ENCODE data around the gene HMCN2. TPM values are rescaled to one million over a fixed set of nuclear protein-coding genes. Genes with fewer than 3 reads are reported as not detected.

Gene HMCN2
- total RNA-seq, 1 donor from 2014 or later, result 0.15 TPM

GRCh38 chr9:130271473-130271872 lies 5.9 kb downstream of the HMCN2 start:
- DNase-seq (ENCODE audit: low spot score), result no peak
- Histone ChIP-seq H3K4me3 (no peak overlapping the region), H2AFZ (replicated peaks) (no peak overlapping the region), H3K79me2 (ENCODE audit: low read depth) (no peaks in the 10 kb centered on the region), H3K9ac (no peak overlapping the region), H3K4me1 (peaks cover 6% of the 10 kb centered on the region), H3K27me3 (peaks cover 18% of the 10 kb centered on the region), H3K36me3 (no peaks in the 10 kb centered on the region), H4K20me1 (ENCODE audit: low read depth) (no peaks in the 10 kb centered on the region), H3F3A (ENCODE audit: low read depth) (peaks cover 26% of the 10 kb centered on the region), H3K27ac (no peak overlapping the region), H3K4me2 (no peak overlapping the region), H3K9me3 (ENCODE audit: low read depth) (no peaks in the 10 kb centered on the region)
- H3K4me3 Mint-ChIP-seq, result no peak overlapping the region
- H3K36me3 Mint-ChIP-seq, result no peaks in the 10 kb centered on the region
- H3K9me3 Mint-ChIP-seq, result no peaks in the 10 kb centered on the region
- TF ChIP-seq CTCF (IDR thresholded peaks at IDR 0.05), result no peak
- TF ChIP-seq EZH2phosphoT487 (IDR thresholded peaks at IDR 0.05), result no peak
- no peak for TF ChIP-seq EZH2 (IDR thresholded peaks at IDR 0.05)
- peaks cover 8% of the 10 kb centered on the region for H3K4me1 Mint-ChIP-seq
- H3K27me3 Mint-ChIP-seq (ENCODE audit: insufficient read depth, low read depth), result peaks cover 18% of the 10 kb centered on the region
- H3K27ac Mint-ChIP-seq, result no peak overlapping the region

GRCh38 chr9:130275156-130275555 lies 9.6 kb downstream of the HMCN2 start:
- no peaks in the 10 kb centered on the region for H3K9me3 ChIP-seq (ENCODE audit: low read depth)
- H3K27ac Mint-ChIP-seq, result no peak overlapping the region
- H3K4me1 Mint-ChIP-seq, result no peaks in the 10 kb centered on the region

GRCh38 chr9:130276121-130276520 lies 10.6 kb downstream of the HMCN2 start:
- H3K27ac Mint-ChIP-seq, result no peak overlapping the region
- H3K27me3 Mint-ChIP-seq (ENCODE audit: insufficient read depth, low read depth), result peaks cover 9% of the 10 kb centered on the region
- Histone ChIP-seq H3K4me2 (no peak overlapping the region), H3K36me3 (no peaks in the 10 kb centered on the region), H3K4me1 (no peaks in the 10 kb centered on the region), H3K27me3 (no peaks in the 10 kb centered on the region), H3K4me3 (no peak overlapping the region), H3K9ac (no peak overlapping the region), H3K9me3 (ENCODE audit: low read depth) (no peaks in the 10 kb centered on the region), H3K79me2 (ENCODE audit: low read depth) (no peaks in the 10 kb centered on the region), H3F3A (ENCODE audit: low read depth) (no peaks in the 10 kb centered on the region), H4K20me1 (ENCODE audit: low read depth) (no peaks in the 10 kb centered on the region), H2AFZ (replicated peaks) (no peak overlapping the region), H3K27ac (no peak overlapping the region)
- H3K4me1 Mint-ChIP-seq, result no peaks in the 10 kb centered on the region
- no peak for DNase-seq (ENCODE audit: low spot score)
- H3K9me3 Mint-ChIP-seq, result no peaks in the 10 kb centered on the region
- no peaks in the 10 kb centered on the region for H3K36me3 Mint-ChIP-seq
- H3K4me3 Mint-ChIP-seq, result no peak overlapping the region
- TF ChIP-seq EZH2phosphoT487 (IDR thresholded peaks at IDR 0.05) (no peak), EZH2 (IDR thresholded peaks at IDR 0.05) (no peak), CTCF (IDR thresholded peaks at IDR 0.05) (no peak)

More at GRCh38 chr9:130275156-130275555, 9.6 kb downstream of the HMCN2 start:
- Histone ChIP-seq H3K4me2 (no peak overlapping the region), H3F3A (ENCODE audit: low read depth) (no peaks in the 10 kb centered on the region), H3K79me2 (ENCODE audit: low read depth) (no peaks in the 10 kb centered on the region), H3K36me3 (no peaks in the 10 kb centered on the region), H3K4me3 (no peak overlapping the region), H4K20me1 (ENCODE audit: low read depth) (no peaks in the 10 kb centered on the region), H2AFZ (replicated peaks) (no peak overlapping the region), H3K27ac (no peak overlapping the region), H3K27me3 (no peaks in the 10 kb centered on the region), H3K4me1 (no peaks in the 10 kb centered on the region), H3K9ac (no peak overlapping the region)
- DNase-seq (ENCODE audit: low spot score), result no peak
- peaks cover 9% of the 10 kb centered on the region for H3K27me3 Mint-ChIP-seq (ENCODE audit: insufficient read depth, low read depth)
- H3K4me3 Mint-ChIP-seq, result no peak overlapping the region
- no peak for TF ChIP-seq EZH2phosphoT487 (IDR thresholded peaks at IDR 0.05)
- no peak for TF ChIP-seq CTCF (IDR thresholded peaks at IDR 0.05)
- no peaks in the 10 kb centered on the region for H3K36me3 Mint-ChIP-seq
- H3K9me3 Mint-ChIP-seq, result no peaks in the 10 kb centered on the region

Measured in neural progenitor cell (in vitro differentiated cells).